ENCODE measurements around the gene TBX19. TPM values are rescaled to one million over a fixed set of nuclear protein-coding genes. Genes with fewer than 3 reads are reported as not detected.
A peak's percentile ranks its signal among the peaks of the same experiment; 100 is the strongest.

TBX19 gene
- polyA plus RNA-seq, 1 donor (not counting 4 experiments of a cell fraction or from before 2014, with no cell fraction given): 0.93 TPM

GRCh38 chr1:168320149-168320548, 39.5 kb downstream of the TBX19 start:
- DNase-seq (ENCODE audit: low read depth, low spot score): no peak
- Histone ChIP-seq H3K9me3 (ENCODE audit: control insufficient read depth, low read depth, low read length) (no peaks in the 10 kb centered on the region), H3K4me3 (ENCODE audit: control insufficient read depth in 2 of 3, extremely low read depth in 1 of 3, insufficient read depth in 2 of 3, low read depth in 1 of 3, low read length in 3 of 3) (no peak overlapping the region), H2AFZ (ENCODE audit: control insufficient read depth, low read length) (no peak overlapping the region), H3K9ac (ENCODE audit: control insufficient read depth, extremely low read depth, insufficient read depth, low read length) (no peak overlapping the region), H3K27ac (ENCODE audit: control insufficient read depth, insufficient read depth, low read length) (no peak overlapping the region), H3K4me1 (ENCODE audit: control insufficient read depth, extremely low read depth, insufficient read depth, low read length) (peaks cover 11% of the 10 kb centered on the region), H3K4me2 (ENCODE audit: control insufficient read depth, extremely low read depth, insufficient read depth, low read depth, low read length) (no peak overlapping the region), H3K9me1 (ENCODE audit: control insufficient read depth, extremely low read depth, insufficient read depth, low read length) (no peaks in the 10 kb centered on the region), H3K36me3 (ENCODE audit: control insufficient read depth in 2 of 2, extremely low read depth in 1 of 2, insufficient read depth in 2 of 2, low read length in 2 of 2) (no peaks in the 10 kb centered on the region), H4K20me1 (ENCODE audit: control insufficient read depth, extremely low read depth, insufficient read depth, low read length) (no peaks in the 10 kb centered on the region), H3K79me2 (ENCODE audit: control insufficient read depth, insufficient read depth, low read length) (no peaks in the 10 kb centered on the region), H3K27me3 (ENCODE audit: control insufficient read depth, extremely low read depth, insufficient read depth, low read length) (no peaks in the 10 kb centered on the region)
- TF ChIP-seq CTCF (optimal IDR thresholded peaks at IDR 0.05 in 1 of 3, IDR thresholded peaks at IDR 0.05 in 1 of 3, conservative IDR thresholded peaks at IDR 0.05 in 1 of 3; ENCODE audit: extremely low read depth in 1 of 3, insufficient read depth in 2 of 3, low read length in 3 of 3): no peak
- no peak for TF ChIP-seq EZH2 (IDR thresholded peaks at IDR 0.05; ENCODE audit: low read length)
- no peak for FAIRE-seq
- dilution Hi-C loops (cut with MboI; ENCODE audit: extremely low pct_ligation_motif_present, low sequenced_read_pairs): no loop called here

- H3K27me3 ChIP-seq (ENCODE audit: control insufficient read depth, extremely low read depth, insufficient read depth, low read length): no peaks in the 10 kb centered on the region
- dilution Hi-C loops (cut with MboI; ENCODE audit: extremely low pct_ligation_motif_present, low sequenced_read_pairs): no loop called here
- no peaks in the 10 kb centered on the region for H3K9me1 ChIP-seq (ENCODE audit: control insufficient read depth, extremely low read depth, insufficient read depth, low read length)
- no peaks in the 10 kb centered on the region for H3K9me3 ChIP-seq (ENCODE audit: control insufficient read depth, low read depth, low read length)
- peak; percentile 66 for DNase-seq (ENCODE audit: low read depth, low spot score)
- H3K79me2 ChIP-seq (ENCODE audit: control insufficient read depth, insufficient read depth, low read length): no peaks in the 10 kb centered on the region
- H3K27ac ChIP-seq (ENCODE audit: control insufficient read depth, insufficient read depth, low read length): peak overlapping the region; percentile 53
- H3K4me2 ChIP-seq (ENCODE audit: control insufficient read depth, extremely low read depth, insufficient read depth, low read depth, low read length): peak overlapping the region; percentile 57
- TF ChIP-seq EZH2 (IDR thresholded peaks at IDR 0.05; ENCODE audit: low read length) (no peak), CTCF (optimal IDR thresholded peaks at IDR 0.05 in 1 of 3, IDR thresholded peaks at IDR 0.05 in 1 of 3, conservative IDR thresholded peaks at IDR 0.05 in 1 of 3; ENCODE audit: extremely low read depth in 1 of 3, insufficient read depth in 2 of 3, low read length in 3 of 3) (no peak)
- H4K20me1 ChIP-seq (ENCODE audit: control insufficient read depth, extremely low read depth, insufficient read depth, low read length): no peaks in the 10 kb centered on the region
- H3K4me1 ChIP-seq (ENCODE audit: control insufficient read depth, extremely low read depth, insufficient read depth, low read length): peaks cover 11% of the 10 kb centered on the region
- H3K36me3 ChIP-seq (ENCODE audit: control insufficient read depth in 2 of 2, extremely low read depth in 1 of 2, insufficient read depth in 2 of 2, low read length in 2 of 2): no peaks in the 10 kb centered on the region
- peak; percentile 98 for FAIRE-seq
- no peak overlapping the region for H3K4me3 ChIP-seq (ENCODE audit: control insufficient read depth in 2 of 3, extremely low read depth in 1 of 3, insufficient read depth in 2 of 3, low read depth in 1 of 3, low read length in 3 of 3)
- peak overlapping the region; percentile 67 for H2AFZ ChIP-seq (ENCODE audit: control insufficient read depth, low read length)
- no peak overlapping the region for H3K9ac ChIP-seq (ENCODE audit: control insufficient read depth, extremely low read depth, insufficient read depth, low read length)
These were observed 40.2 kb downstream of the TBX19 start for GRCh38 chr1:168320800-168321450.

Data from keratinocyte (primary cell).